Right renal cortex interstitium (tissue), 3 donors: Measurements from ENCODE around the gene TSHZ3. TPM values are rescaled to one million over a fixed set of nuclear protein-coding genes. Genes with fewer than 3 reads are reported as not detected.

ENCODE experiments used
- DNase-seq, 3 donors: peaks; one replicate each; pipeline ENCODE4 v3.0.0-alpha.2; 2013; ENCODE audit warnings: low read depth in 3 of 3, low spot score in 2 of 3
- polyA plus RNA-seq, 3 donors: library from polyadenylated mRNA; unstranded; fragments of 120-200 nt; gene quantifications; one replicate each; pipeline ENCODE4 v1.2.1, GENCODE V29; 2013; ENCODE audit not compliant: insufficient read length in 3 of 3

The TSHZ3 gene
- polyA plus RNA-seq, 3 donors: 11.9 to 12.8 (median 12.3) TPM

- DNase-seq: no peak
Observed at GRCh38 chr19:31354799-31355664, 5.8 kb upstream of the TSHZ3 start.

DNA sequence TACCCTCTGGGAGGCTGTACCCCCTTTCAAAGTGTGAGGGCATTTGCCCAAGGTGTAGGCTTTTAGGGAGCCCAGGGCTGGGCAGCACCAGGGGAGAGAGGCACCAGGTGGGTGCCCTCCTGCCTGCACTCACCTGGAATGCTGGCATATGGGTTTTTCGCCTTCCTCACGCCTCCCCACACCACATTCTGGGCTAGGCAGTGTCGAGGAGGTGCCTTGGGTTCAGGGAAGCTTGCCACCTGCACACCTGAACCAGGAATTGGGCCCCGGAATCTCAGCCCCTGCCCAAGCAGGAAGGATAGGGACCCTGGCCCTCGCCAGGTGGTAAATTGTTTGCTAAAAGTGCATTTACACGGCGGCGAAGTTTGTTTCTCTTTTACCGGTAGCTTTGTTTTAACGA is 5.1 kb upstream of the TSHZ3 start:
- DNase-seq: no peak

DNA sequence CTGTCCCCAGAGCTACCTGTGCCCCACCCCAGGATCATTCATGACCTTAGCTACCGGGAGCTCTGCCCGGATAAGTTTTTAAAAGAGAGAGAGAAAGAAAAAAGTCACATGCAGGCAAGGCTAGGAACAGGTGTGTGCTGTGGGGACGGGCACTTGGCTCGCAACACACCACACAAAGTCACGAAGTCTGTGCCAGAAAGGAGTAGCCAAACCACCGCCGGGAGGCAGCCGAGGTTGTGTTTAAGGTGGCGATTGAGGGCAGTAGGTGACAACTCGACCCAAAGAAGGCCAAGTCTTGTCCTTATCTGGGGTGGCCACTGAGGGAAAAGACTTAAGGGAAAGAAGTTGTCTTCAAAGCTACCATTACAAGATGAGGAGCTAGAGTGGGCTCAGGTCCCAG is 4.6 kb upstream of the TSHZ3 start:
- no peak for DNase-seq

DNA sequence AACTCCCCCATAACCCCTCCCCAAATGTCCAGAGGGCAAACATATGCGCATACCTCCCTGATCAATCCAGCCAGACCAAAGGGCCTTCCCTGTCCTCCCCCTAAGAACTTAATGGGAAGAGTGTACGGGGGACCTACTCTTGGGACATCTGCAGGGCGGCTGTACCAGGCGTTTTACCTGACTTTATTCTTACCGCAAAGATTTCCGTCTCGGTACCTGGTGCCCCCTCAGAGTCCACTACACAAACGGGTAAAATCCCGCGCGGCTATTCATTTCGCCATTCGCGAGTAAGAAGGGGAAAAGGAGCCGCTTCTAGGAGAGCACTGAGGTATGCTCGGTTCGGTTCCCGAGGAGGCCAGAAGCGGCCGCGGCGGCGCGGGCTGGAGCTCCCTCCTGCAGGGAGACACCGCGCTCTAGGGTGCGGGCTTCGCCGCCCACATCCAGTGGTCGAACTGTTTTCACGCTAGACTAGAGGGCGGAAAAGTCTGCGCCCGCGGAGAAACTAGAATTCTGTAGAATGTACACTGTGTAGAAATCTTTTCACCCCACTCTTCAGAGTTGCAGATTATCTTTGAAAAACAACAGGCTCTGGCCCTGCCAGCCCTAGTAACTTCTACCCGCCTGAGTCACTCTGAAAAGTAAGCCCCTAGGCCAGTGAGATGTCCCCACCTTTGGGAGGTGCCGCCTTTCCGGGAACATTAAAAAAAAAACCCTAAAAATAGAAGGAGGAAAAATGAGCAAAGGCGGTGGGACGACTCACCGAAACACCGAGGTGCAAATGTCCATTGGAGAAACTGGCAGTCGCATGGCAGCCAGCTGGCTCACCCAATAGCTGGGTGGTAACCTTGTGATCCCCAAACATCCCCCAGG is 3.8 kb upstream of the TSHZ3 start:
- DNase-seq: no peak

- no peak for DNase-seq
Observed at GRCh38 chr19:31352296-31352781, 3.1 kb upstream of the TSHZ3 start.

DNA sequence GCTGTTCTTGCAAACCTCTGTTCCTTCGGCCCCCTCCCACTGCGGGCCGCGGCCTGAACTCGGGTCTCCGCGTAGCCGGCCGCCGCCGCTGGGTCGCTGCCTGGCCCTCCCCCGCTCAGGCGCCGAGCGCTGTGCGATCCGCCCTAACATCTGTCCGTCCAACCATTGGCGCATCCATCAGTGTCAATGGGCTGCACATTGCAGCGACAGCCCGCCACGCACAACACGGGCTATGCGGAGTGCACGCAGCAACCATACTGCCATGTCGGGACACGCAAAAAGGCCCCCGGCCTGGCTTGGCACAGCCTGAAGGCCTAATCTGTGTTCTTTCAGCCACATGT is 2.6 kb upstream of the TSHZ3 start:
- DNase-seq: no peak

DNA sequence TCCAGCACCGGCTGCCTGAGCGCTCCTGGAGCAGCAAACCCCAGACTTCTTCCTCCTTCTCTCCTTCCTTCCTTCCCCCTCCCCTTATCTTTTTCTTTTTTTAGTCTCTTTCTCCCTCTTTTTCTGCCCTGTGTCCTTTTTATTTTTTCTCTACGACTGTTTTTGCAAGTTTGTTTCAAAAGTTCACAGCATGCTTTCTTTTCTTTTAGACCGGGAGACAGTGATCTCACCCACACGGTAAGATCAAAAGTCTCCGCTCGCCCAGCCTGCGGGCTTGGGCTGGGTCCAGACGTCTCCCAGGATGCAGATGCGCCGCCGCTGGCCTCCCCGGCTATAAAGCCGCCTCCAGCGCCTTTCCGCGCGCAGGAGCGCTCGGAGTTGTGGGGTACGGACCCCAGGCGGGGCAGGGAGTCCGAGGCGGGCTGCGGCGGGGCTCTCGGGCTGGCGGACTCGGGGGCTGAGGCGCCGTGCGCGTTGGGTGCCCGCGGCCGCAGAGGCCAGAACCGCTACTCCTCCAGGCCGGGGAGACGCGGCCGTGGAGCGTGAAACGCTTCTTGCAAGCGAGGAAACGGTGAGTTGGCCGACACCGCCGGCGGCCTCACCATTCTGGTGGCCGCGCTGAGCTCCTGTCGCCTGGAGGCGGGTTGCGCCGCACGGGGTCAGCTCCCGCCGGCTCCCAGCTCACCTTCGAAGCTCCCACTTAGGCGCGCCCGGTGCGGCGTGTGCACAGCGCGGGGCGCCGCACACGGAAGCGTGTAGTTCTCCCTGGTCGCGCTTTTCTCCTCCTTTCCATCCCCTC is 2.0 kb upstream of the TSHZ3 start:
- no peak for DNase-seq

GRCh38 chr19:31350693-31351055 is 1.4 kb upstream of the TSHZ3 start:
- no peak for DNase-seq

GRCh38 chr19:31350033-31350692 is 927 bp upstream of the TSHZ3 start:
- no peak for DNase-seq

DNA sequence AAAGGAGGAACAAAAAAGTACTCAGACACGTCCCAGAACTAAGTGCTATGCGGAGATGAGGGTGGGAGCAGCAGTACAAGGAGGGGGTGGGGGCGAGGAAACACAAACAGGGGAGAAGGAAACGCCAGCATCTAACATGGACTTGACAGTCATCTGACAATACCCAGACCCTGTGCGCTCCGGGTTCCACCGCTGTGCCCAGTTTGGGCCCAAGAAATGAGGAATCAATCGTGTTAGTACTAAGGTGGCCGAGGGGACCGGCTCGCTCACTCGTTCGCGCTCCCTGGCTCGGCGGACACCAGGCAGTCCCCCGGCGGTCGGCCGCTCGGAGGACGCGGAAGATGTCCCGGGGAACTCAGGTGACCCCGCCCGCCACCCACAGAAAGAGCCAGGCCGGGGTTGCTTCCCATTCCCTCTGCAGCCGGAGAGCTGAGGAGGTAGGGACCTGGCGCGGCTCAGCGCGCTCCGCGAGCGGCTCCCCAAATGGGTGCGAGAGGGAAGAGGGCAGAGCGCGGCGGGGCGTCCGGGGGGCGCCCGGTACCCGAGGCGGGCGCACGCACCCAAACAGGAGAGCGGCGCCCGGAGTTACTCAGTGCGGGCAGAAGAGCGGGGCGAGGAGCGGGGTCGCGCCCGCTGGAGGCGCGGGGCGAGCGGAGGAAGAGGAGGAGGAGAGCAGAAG is 616 bp downstream of the TSHZ3 start:
- no peak for DNase-seq

- DNase-seq: no peak
Observed at GRCh38 chr19:31347828-31348392, 1.3 kb downstream of the TSHZ3 start.

GRCh38 chr19:31347354-31347753 is 1.9 kb downstream of the TSHZ3 start:
- DNase-seq: no peak

GRCh38 chr19:31346184-31347059 is 2.8 kb downstream of the TSHZ3 start:
- DNase-seq: no peak

DNA sequence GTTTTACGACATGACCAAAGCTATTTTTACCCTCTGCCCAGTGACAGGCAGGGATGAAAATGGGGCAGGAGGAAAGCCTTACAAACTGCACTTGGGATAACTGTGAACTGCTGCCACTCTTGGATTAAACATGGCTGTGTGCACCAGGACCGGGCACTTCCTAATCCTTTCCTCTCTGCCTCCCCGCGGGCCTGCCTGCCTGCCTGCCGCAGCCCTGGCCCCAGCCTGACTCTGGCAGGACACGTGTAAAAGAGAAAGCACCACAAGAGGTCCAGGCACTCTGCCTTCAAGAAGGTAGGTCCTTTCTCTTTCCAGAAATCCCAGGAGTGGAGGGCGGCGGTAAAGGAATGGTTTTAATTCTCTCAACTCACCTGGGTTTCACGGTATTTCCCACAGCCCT is 4.8 kb downstream of the TSHZ3 start:
- DNase-seq: no peak

- no peak for DNase-seq
Observed at GRCh38 chr19:31342926-31343325, 6.3 kb downstream of the TSHZ3 start.

DNA sequence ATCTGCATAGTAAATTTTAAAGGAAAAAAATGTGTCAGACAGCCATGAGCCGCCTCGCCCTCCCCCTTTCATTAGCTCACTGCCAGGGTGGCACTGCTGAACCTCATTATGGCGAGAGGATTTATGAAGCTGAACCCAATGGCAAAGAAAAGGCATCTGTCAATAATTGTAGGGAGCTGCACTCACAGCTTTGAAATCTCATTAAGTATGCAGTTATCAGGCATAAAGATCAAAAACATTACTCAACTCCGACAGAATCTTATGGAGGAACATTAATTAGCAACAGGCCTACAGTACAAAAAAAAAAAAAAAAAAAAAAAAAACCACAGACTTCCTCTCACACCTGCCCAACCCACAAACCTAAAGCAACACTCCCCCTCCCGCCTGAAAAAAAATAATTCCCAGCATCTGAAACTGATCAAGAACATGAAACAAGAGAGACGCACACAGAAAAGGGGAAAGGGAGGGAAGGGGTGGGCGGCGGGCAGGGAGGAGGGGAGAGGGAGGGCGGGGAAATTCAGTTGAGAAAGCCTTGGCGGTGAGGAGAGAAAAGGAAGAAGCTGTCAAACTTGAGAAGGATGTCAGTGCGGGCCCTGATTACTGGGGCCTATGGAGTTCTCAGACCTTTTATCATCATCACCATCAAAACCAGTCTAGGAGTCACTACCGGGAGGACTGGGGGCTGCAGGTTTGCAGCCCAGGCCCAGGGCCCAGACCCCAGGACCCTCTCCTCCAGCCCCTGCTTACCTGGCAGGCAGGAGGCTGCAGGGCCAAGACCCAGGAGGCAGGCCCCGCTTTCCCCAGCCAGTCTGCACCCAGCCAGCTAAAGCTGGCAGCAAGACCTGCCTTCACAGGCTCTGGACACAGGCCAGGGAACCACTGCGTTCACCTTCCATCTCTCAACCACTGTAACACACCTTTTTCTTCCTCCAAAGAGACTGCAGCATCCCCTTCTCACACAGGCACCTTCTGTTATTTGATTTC is 8.9 kb downstream of the TSHZ3 start:
- no peak for DNase-seq

- DNase-seq: no peak
Observed at GRCh38 chr19:31339411-31339810, 9.8 kb downstream of the TSHZ3 start.
